GM12865 (cell line): ENCODE measurements around the gene CAPZB.

Experiments used
- DNase-seq: peaks from one replicate; pipeline ENCODE4 v3.0.0; 2010; ENCODE audit warnings: low read depth
- H3K4me3 ChIP-seq: 2 replicates; pipeline ENCODE4 v1.5.1; 2011; ENCODE audit warnings: mild to moderate bottlenecking, low read depth, low read length, control low read depth
- TF ChIP-seq, protein P1 (sequence below): IDR thresholded peaks from 2 replicates; pipeline ENCODE4 v1.5.1; 2011; ENCODE audit warnings: low read length, control low read depth, low read depth, inconsistent platforms; ENCODE audit not compliant: insufficient read depth; ENCODE audit errors: missing control alignments

CAPZB gene

DNA sequence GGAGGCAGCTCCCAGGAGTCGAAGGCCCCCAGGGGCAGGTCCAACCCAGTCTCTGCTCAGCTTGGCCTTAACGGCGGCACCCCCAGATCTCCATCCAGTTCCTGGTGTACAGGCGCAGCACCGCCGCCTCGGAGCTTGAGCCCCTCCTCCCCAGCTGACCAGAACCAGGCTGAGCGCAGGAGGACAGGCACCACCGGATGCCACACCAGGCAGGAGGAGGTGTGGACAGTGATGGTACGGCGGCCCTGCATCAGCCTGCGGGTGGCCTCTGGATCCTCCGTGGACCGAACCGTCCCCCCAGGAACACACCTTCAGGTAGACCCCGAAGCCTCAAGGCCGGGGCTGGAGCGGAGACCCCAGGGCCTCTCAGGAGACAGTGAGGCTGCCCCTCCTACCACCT lies 156.9 kb downstream of the CAPZB start:
- TF ChIP-seq, protein P1, sequence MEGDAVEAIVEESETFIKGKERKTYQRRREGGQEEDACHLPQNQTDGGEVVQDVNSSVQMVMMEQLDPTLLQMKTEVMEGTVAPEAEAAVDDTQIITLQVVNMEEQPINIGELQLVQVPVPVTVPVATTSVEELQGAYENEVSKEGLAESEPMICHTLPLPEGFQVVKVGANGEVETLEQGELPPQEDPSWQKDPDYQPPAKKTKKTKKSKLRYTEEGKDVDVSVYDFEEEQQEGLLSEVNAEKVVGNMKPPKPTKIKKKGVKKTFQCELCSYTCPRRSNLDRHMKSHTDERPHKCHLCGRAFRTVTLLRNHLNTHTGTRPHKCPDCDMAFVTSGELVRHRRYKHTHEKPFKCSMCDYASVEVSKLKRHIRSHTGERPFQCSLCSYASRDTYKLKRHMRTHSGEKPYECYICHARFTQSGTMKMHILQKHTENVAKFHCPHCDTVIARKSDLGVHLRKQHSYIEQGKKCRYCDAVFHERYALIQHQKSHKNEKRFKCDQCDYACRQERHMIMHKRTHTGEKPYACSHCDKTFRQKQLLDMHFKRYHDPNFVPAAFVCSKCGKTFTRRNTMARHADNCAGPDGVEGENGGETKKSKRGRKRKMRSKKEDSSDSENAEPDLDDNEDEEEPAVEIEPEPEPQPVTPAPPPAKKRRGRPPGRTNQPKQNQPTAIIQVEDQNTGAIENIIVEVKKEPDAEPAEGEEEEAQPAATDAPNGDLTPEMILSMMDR: no peak
- no peak overlapping the region for H3K4me3 ChIP-seq
- no peak for DNase-seq

GRCh38 chr1:19327736-19328135 lies 157.6 kb downstream of the CAPZB start:
- TF ChIP-seq, protein P1: no peak
- no peak overlapping the region for H3K4me3 ChIP-seq
- DNase-seq: no peak

DNA sequence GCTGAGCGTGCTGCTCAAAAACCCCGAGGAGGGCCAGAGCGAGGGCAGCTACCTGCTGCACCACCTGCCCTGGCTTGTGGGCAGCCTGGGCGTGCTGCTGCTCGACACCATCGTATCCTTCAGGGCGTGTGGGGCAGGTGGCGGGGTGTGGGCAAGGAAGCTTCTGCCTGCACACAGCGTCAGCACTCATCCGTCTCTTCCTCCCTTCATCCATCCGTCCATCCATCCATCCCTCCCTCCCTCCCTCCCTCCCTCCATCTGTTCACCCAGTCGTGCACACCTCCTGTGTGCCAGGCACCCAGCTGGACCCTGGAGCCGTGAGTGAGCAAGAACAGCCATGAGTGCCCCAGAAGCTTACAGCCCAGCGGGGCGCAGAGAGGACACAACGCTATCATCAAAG lies 158.0 kb downstream of the CAPZB start:
- TF ChIP-seq, protein P1: no peak
- no peak overlapping the region for H3K4me3 ChIP-seq
- no peak for DNase-seq

GRCh38 chr1:19326748-19327065 lies 158.6 kb downstream of the CAPZB start:
- TF ChIP-seq, protein P1: no peak
- no peak for DNase-seq
- no peak overlapping the region for H3K4me3 ChIP-seq

GRCh38 chr1:19325958-19326747 lies 159.2 kb downstream of the CAPZB start:
- no peak overlapping the region for H3K4me3 ChIP-seq

DNA sequence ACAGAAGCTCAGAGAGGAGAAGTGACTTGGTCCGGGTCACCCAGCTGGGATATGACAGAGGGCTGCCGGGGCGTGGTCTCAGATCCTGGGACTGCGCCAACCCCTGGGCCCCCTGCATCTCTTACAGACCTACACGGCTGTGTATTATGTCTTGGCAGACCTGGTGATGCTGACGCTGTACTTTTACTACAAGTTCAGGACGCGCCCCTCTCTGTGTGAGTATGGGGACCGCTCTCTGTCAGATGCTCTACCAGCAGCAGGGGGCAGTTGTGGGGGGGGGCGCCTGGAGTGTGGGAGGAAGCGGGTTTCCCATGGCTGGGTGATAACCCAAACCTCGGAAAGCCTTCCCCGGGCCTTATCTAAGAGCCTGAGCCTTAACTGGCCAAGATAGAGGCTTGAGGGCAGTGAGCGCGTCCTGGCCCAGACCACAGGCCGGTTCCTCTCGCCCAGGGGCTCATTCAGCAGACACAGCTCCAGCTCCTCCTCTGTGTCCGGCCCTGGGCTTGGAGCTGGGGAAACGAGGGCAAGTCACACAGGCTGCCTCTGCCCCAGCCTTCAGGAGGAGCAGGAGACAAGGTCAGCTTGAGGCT lies 159.9 kb downstream of the CAPZB start:
- TF ChIP-seq, protein P1: no peak
- H3K4me3 ChIP-seq: no peak overlapping the region
- DNase-seq: no peak

More at GRCh38 chr1:19325958-19326747, 159.2 kb downstream of the CAPZB start:
- no peak for DNase-seq
- TF ChIP-seq, protein P1: no peak

DNA sequence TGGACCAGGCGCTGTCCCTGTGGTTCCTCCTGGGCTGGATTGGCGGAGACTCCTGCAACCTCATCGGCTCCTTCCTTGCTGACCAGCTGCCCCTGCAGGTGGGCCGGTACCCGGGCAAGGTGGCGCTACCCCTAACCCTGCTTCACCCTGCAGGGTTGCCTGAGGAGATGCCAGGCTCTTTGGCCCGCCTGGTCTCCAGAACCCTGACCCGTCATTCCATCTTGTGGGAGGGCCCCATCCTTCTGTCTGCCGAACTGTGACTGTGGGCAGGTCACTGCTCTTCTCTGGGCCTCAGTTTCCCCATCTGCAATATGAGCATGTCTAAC lies 160.7 kb downstream of the CAPZB start:
- DNase-seq: no peak
- TF ChIP-seq, protein P1: no peak
- no peak overlapping the region for H3K4me3 ChIP-seq
